Small intestine (tissue), 7 donors: ENCODE results near the gene SHOC2. TPM values are rescaled to one million over a fixed set of nuclear protein-coding genes. Genes with fewer than 3 reads are reported as not detected.
A peak's percentile ranks its signal among the peaks of the same experiment; 100 is the strongest.
"Not testable (repeated sequence)": the region's sequence is repeated elsewhere in the genome, so short reads cannot be mapped to it uniquely, and the experiment has no call there.

Experiments
- DNase-seq, 2 donors: peaks; one replicate each; pipeline versions ENCODE4 v3.0.0 to v3.0.0-alpha.2; 2013
- FAIRE-seq: peaks from 2 replicates; lab custom pipeline; 2012; peaks lifted over from hg19 to GRCh38; lab: Jason Lieb, UNC
- H3K27ac ChIP-seq, 3 donors: one replicate each; pipeline ENCODE4 v1.5.1; 2013; ENCODE audit warnings: low read length in 2 of 3, mild to moderate bottlenecking in 2 of 3, control low read depth in 1 of 3, inconsistent platforms in 1 of 3, low read depth in 1 of 3, moderate library complexity in 1 of 3
- H3K27me3 ChIP-seq, 3 donors: one replicate each; pipeline ENCODE4 v1.6.1; 2013; ENCODE audit warnings: low read length in 3 of 3, inconsistent platforms in 1 of 3; ENCODE audit not compliant: control insufficient read depth in 3 of 3, insufficient read depth in 3 of 3
- H3K36me3 ChIP-seq, 3 donors: one replicate each; pipeline ENCODE4 v1.6.1; 2013; ENCODE audit warnings: low read length in 3 of 3, inconsistent platforms in 1 of 3, low read depth in 1 of 3, mild to moderate bottlenecking in 1 of 3, moderate library complexity in 1 of 3; ENCODE audit not compliant: control insufficient read depth in 3 of 3, insufficient read depth in 2 of 3
- H3K4me1 ChIP-seq, 3 donors: one replicate each; pipeline ENCODE4 v1.6.1; 2013; ENCODE audit warnings: low read length in 2 of 3, inconsistent platforms in 1 of 3, low read depth in 1 of 3, mild to moderate bottlenecking in 1 of 3, moderate library complexity in 1 of 3; ENCODE audit not compliant: control insufficient read depth in 3 of 3, insufficient read depth in 2 of 3
- H3K4me3 ChIP-seq, 3 donors: one replicate each; pipeline ENCODE4 v1.5.1; 2013; ENCODE audit warnings: low read length in 3 of 3, control low read depth in 1 of 3, inconsistent platforms in 1 of 3, low read depth in 1 of 3, mild to moderate bottlenecking in 1 of 3, moderate library complexity in 1 of 3
- H3K9me3 ChIP-seq, 2 donors: one replicate each; pipeline ENCODE4 v1.6.1; 2013; ENCODE audit warnings: low read depth in 1 of 2, low read length in 1 of 2; ENCODE audit not compliant: control insufficient read depth in 2 of 2, insufficient read depth in 1 of 2
- WGBS, 3 donors: extraction: QIAGEN DNeasy Blood & Tissue Kit; methylation state at CpG; one replicate each; pipeline ENCODE4 v1.1.7; 2013; 5-methylcytosine and 5-hydroxymethylcytosine counted together
- polyA plus RNA-seq, 4 donors: library from polyadenylated mRNA; stranded (reverse) in 3 of 4; unstranded in 1 of 4; fragments of 200-250 nt in 3 of 4; fragments of 120-200 nt in 1 of 4; gene quantifications; one replicate each; pipeline versions ENCODE4 v1.2.1 to v1.2.3, GENCODE V29; 2013
- donor health status: healthy with polysubstance abuse.
- donor health status: control.
- donor health status: control.
- donor health status: Bipolar disorder and iron deficiency.
- donor health status: healthy.

Gene SHOC2
- polyA plus RNA-seq, 4 donors: 17.8 to 34.5 (median 25.3) TPM

- peaks cover 0 to 2% (median 0%) of the 10 kb centered on the region in 3 donors for H3K36me3 ChIP-seq
- H3K27ac ChIP-seq: no peak overlapping the region
- no peaks in the 10 kb centered on the region for H3K4me1 ChIP-seq
- FAIRE-seq: no peak
- no peak overlapping the region for H3K4me3 ChIP-seq
- WGBS, 3 donors: 72 to 81% (median 76%) methylated on average over 4 of the region's 4 CpGs
- no peak for DNase-seq
- no peaks in the 10 kb centered on the region for H3K9me3 ChIP-seq
- no peaks in the 10 kb centered on the region for H3K27me3 ChIP-seq
These were observed 9.3 kb upstream of the SHOC2 start for GRCh38 chr10:110910138-110910537.

DNA sequence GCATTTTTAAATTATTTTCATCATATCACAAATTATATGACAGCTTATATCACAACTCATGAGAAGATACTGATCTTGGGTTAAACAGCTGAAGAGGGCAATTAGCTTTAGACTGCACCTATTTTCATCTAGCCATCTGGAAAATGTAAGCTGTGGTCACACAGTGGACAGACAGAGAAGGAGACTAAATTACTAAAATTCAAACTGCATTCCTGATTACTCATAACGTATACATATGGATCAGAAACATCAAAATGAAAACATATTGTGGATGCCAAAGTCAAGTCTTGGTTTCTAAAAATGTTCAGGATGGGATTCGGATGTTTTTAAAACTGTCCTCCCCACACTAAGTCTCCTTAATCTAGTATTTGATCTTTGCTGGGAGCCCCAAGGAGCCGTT lies 7.0 kb upstream of the SHOC2 start:
- no peak for FAIRE-seq
- H3K4me3 ChIP-seq: no peak overlapping the region
- no peaks in the 10 kb centered on the region for H3K9me3 ChIP-seq
- no peaks in the 10 kb centered on the region for H3K4me1 ChIP-seq
- H3K36me3 ChIP-seq: peaks cover 0 to 2% (median 0%) of the 10 kb centered on the region in 3 donors
- DNase-seq: no peak
- H3K27ac ChIP-seq: no peak overlapping the region
- WGBS, 3 donors: 72 to 90% (median 77%) methylated on average over 3 of the region's 3 CpGs
- no peaks in the 10 kb centered on the region for H3K27me3 ChIP-seq

- Histone ChIP-seq H3K4me3 (no peak overlapping the region), H3K27me3 (no peaks in the 10 kb centered on the region), H3K27ac (no peak overlapping the region), H3K36me3 (peaks cover 0 to 2% (median 0%) of the 10 kb centered on the region in 3 donors), H3K9me3 (no peaks in the 10 kb centered on the region), H3K4me1 (peaks cover 0 to 3% (median 0%) of the 10 kb centered on the region in 3 donors)
- WGBS, 3 donors: 84 to 88% (median 88%) methylated on average over 2 of the region's 2 CpGs
- no peak for FAIRE-seq
- DNase-seq: no peak
These were observed 5.0 kb upstream of the SHOC2 start for GRCh38 chr10:110914431-110914830.

DNA sequence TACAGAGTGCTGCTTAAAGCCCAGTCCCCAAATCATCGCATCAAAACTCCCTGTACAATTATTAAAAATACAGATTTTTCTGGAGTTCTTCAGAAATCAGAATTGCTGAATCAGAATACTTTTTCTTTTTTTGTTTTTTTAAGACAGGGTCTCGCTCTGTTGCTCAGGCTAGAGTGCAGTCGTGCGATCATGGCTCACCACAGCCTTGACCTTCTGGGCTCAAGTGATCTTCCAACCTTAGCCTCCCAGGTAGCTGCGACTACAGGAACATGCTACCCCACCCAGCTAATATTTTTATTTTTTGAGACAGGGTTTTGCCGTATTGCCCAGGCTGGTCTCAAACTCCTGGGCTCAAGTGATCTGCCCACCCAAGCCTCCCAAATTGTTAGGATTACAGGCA lies 4.4 kb upstream of the SHOC2 start:
- H3K9me3 ChIP-seq: no peaks in the 10 kb centered on the region
- H3K4me1 ChIP-seq: peaks cover 0 to 3% (median 0%) of the 10 kb centered on the region in 3 donors
- WGBS, 3 donors: 88 to 94% (median 89%) methylated on average over 6 of the region's 6 CpGs
- no peak overlapping the region for H3K27ac ChIP-seq
- DNase-seq (no peak), FAIRE-seq (no peak)
- H3K27me3 ChIP-seq: no peaks in the 10 kb centered on the region
- no peak overlapping the region for H3K4me3 ChIP-seq
- H3K36me3 ChIP-seq: peaks cover 0 to 2% (median 0%) of the 10 kb centered on the region in 3 donors

DNA sequence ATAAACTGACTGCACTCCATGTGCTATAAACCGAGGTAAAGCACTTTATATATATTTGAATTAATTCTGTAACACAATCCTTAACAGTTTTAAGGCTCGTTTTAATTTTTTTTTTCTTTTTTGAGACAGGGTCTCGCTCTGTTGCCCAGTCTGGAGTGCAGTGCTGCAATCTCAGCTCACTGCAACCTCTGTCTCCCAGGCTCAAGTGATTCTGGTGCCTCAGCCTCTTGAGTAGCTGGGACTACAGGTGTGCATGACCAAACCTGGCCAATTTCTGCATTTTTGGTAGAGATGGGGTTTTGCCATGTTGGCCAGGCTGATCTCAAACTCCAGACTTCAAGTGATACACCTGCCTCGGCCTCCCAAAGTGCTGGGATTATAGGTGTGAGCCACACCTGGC lies 3.8 kb upstream of the SHOC2 start:
- not testable (repeated sequence) for H3K36me3 ChIP-seq, H3K4me3 ChIP-seq, H3K9me3 ChIP-seq, H3K27ac ChIP-seq, DNase-seq, H3K27me3 ChIP-seq, H3K4me1 ChIP-seq, FAIRE-seq
- WGBS, 3 donors: 68 to 88% (median 77%) methylated on average over 4 of the region's 4 CpGs

DNA sequence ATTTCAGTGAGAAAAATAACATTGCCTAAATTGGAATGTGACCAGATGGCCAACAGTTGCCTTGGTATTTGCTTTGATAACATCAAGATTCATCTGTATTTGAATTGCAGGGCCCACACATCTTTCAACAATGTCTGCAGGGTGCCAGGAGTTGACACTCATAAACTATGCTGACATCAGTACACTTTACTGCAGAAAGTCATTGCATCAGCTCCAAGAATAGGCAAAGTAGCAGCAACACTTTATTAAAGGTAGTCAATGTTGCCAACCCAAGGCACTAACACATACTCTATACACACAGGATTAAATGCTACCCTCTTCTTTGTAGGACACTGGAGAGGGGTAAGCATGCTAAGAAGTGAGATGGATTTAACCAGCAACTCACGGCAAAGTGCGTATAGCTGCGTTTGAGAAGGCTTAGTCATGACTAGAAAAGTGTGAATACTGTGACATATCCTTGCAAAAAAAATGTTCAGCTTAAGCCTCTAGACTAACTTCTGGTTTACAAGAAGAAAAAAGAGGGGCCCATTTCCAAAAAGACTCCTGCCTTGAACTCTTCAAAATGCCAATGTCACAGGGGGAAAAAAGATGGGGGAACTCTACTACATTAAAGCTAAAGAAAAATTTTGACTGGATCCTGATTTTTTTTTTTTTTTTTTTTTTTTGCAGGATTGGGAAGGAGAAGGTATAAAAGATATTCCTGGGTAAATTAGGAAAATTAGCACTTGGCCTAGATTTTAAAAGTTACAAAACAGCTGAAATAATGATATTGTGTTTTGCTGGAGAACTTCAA lies 2.7 kb upstream of the SHOC2 start:
- DNase-seq (no peak), FAIRE-seq (no peak)
- 92 to 93% (median 92%) methylated on average over 3 of the region's 3 CpGs for WGBS, 3 donors
- Histone ChIP-seq H3K9me3 (no peaks in the 10 kb centered on the region), H3K4me1 (peaks cover 0 to 3% (median 0%) of the 10 kb centered on the region in 3 donors), H3K27ac (no peak overlapping the region), H3K27me3 (no peaks in the 10 kb centered on the region), H3K4me3 (no peak overlapping the region), H3K36me3 (peaks cover 0 to 2% (median 0%) of the 10 kb centered on the region in 3 donors)

GRCh38 chr10:110918269-110918642 lies 1.1 kb upstream of the SHOC2 start:
- peak in 1 of 2 donors; percentile 97 for DNase-seq
- Histone ChIP-seq H3K36me3 (peaks cover 0 to 2% (median 0%) of the 10 kb centered on the region in 3 donors), H3K9me3 (no peaks in the 10 kb centered on the region), H3K27me3 (no peaks in the 10 kb centered on the region), H3K27ac (peak overlapping the region; percentile 97 to 100 (median 99)), H3K4me1 (peaks cover 0 to 3% (median 0%) of the 10 kb centered on the region in 3 donors), H3K4me3 (peak overlapping the region; percentile 62 to 83 (median 79))
- peak; percentile 67 for FAIRE-seq
- 0 to 1% (median 1%) methylated on average over 15 of the region's 15 CpGs for WGBS, 3 donors

DNA sequence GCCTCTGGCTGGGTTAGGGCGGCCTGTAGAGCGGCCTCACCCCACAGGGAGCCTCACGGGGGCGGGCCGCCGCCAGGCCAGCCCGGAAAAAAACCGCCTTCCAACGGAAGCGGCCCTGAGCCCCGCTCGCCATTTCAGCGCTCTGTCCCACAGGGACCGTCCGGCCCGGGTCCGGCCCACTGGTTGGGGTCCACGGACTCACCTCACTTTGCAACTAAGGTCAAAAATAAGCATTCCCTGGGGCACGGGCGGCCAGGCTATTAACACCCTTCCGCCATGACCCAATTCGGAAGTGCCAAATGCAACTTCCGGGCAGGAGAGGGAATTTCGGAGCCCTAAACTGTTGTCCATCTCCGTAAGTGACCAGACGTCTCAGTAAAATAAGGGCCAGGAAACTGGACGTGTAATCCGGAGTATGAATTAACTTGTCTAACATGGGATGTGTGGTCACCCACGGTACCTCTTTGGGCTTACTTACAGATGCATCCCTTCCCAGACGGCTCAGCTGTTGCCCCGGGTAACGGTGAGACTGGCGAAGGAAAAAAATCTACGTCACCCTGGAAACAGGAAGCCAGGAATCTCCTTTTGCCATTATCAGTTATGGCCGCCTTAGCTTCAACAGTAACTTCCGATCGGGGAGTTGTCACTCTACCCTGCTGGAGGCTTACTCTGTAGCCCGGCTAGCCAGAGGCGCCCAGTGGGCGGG lies 608 bp upstream of the SHOC2 start, which contains the start of gene BBIP1:
TSS of gene BBIP1 (minus strand) at position 538 of the 706 bp plus-strand sequence. CDS start 1,023 bp downstream, outside the sequence.
- peak within 1 kb of the TSS; percentile 90 to 97 (median 97) for H3K4me3 ChIP-seq
- H3K9me3 ChIP-seq: no peaks in the 10 kb centered on the region
- H3K27me3 ChIP-seq: no peaks in the 10 kb centered on the region
- H3K4me1 ChIP-seq: peaks cover 0 to 3% (median 0%) of the 10 kb centered on the region in 3 donors
- 0 to 1% (median 0%) methylated on average over 38 to 40 of the region's 40 CpGs for WGBS, 3 donors
- peaks cover 0 to 2% (median 0%) of the 10 kb centered on the region in 3 donors for H3K36me3 ChIP-seq
- DNase-seq (peak; percentile 99 to 100), FAIRE-seq (peak; percentile 87)
- peak within 1 kb of the TSS; percentile 99 to 100 (median 99) for H3K27ac ChIP-seq
